Stomach (tissue), 9 donors: Measurements from ENCODE around the gene SOWAHA. TPM values are rescaled to one million over a fixed set of nuclear protein-coding genes. Genes with fewer than 3 reads are reported as not detected.

Source experiments
- DNase-seq, 2 donors: peaks; one replicate each; pipeline versions ENCODE4 v3.0.0 to v3.0.0-alpha.2; 2013 to 2019
- H3K27ac ChIP-seq, 5 donors: fragments of 200-600 bp in 4 of 5; sonication (generic) in 4 of 5; one replicate each; pipeline ENCODE4 v1.5.1; 2013 to 2019; ENCODE audit warnings: mild to moderate bottlenecking in 1 of 5, moderate library complexity in 1 of 5
- H3K27me3 ChIP-seq, 3 donors: fragments of 200-600 bp; sonication (generic); one replicate each; pipeline ENCODE4 v1.5.1; 2017 to 2019; ENCODE audit warnings: mixed run types in 1 of 3
- H3K36me3 ChIP-seq, 4 donors: fragments of 200-600 bp; sonication (generic); 1 replicate in 3 of 4; 2 replicates in 1 of 4; pipeline ENCODE4 v1.5.1; 2016 to 2019
- H3K4me1 ChIP-seq, 4 donors: fragments of 200-600 bp; sonication (generic); one replicate each; pipeline ENCODE4 v1.5.1; 2016 to 2019
- H3K4me3 ChIP-seq, 4 donors: fragments of 200-600 bp; sonication (generic) in 3 of 4; one replicate each; pipeline ENCODE4 v1.5.1; 2016 to 2019; ENCODE audit warnings: mild to moderate bottlenecking in 1 of 4
- H3K9me3 ChIP-seq, 4 donors: fragments of 200-600 bp; sonication (generic); one replicate each; pipeline ENCODE4 v1.5.1; 2016 to 2019
- EP300 ChIP-seq: sonication (generic); formaldehyde crosslinking; IDR thresholded peaks from one replicate; pipeline ENCODE4 v1.6.1; 2017; ENCODE audit warnings: antibody characterized with exemption
- POLR2A ChIP-seq, 4 donors: fragments of 450-650 bp; IDR thresholded peaks; one replicate each; pipeline ENCODE4 v1.6.1; 2016; ENCODE audit warnings: antibody characterized with exemption in 4 of 4, control low read depth in 2 of 4, mild to moderate bottlenecking in 1 of 4, moderate library complexity in 1 of 4
- POLR2AphosphoS5 ChIP-seq, 3 donors: sonication (generic); formaldehyde crosslinking; IDR thresholded peaks; one replicate each; pipeline ENCODE4 v1.6.1; 2016; ENCODE audit warnings: antibody characterized with exemption in 3 of 3
- WGBS, 5 donors: extraction: QIAGEN DNeasy Blood & Tissue Kit in 3 of 5; methylation state at CpG; one replicate each; pipeline versions ENCODE4 v1.1.5 to v1.1.7; 2013 to 2018; 5-methylcytosine and 5-hydroxymethylcytosine counted together
- intact Hi-C: fragments of 100-400 bp; cut with DNase I; formaldehyde crosslinking; loops from one replicate; pipeline ENCODE4 v1.15.1; 2023; ENCODE audit warnings: low total_unique reads
- polyA plus RNA-seq, 3 donors: library from polyadenylated mRNA; stranded (reverse); fragments of 200-250 nt; gene quantifications; one replicate each; pipeline ENCODE4 v1.2.3, GENCODE V29; 2013
- total RNA-seq, 5 donors: library from RNA; depleted of rRNA; stranded (reverse); fragments of >200 nt; gene quantifications; one replicate each; pipeline versions ENCODE4 v1.1.0 to v1.2.3, GENCODE V29; 2014 to 2016
- TF ChIP-seq, protein P1 (sequence below), 7 experiments: fragments of 450-650 bp in 4 of 7; fragments of 200-600 bp in 3 of 7; sonication (generic) in 3 of 7; IDR thresholded peaks; one replicate each; pipeline ENCODE4 v1.5.1; 2016 to 2019; ENCODE audit warnings: antibody characterized with exemption in 7 of 7, control low read depth in 2 of 7, mild to moderate bottlenecking in 1 of 7
- donor health status: healthy with polysubstance abuse.
- donor health status: Bipolar disorder and iron deficiency.
- donor health status: healthy.

SOWAHA gene
- total and polyA plus RNA-seq, 8 donors, result 2.4 to 91.8 (median 6.8) TPM; not detected in 1

DNA sequence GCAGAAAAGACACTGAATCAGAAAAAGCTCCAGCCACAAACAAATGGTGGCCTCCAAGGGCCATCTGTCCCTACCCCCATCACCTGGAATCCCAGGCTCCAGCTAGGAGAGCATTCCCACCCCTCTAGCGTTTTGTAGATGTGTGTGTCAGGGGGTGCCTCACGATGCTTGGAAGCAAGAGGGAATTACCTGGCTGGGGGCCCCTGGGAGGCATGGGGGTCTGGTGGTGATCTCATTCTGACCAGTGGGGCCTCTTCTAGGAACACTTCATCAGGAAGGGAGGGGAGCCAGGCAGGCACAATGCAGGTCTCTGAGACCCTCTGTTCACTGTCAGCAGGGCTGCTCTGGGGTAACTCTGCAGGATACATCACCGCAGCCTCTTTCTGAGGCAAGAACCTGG is 11.3 kb downstream of the SOWAHA start:
- Histone ChIP-seq H3K4me1 (peaks cover 21 to 61% (median 32%) of the 10 kb centered on the region in 4 donors), H3K27ac (no peak overlapping the region), H3K9me3 (no peaks in the 10 kb centered on the region), H3K27me3 (peaks cover 0 to 72% (median 5%) of the 10 kb centered on the region in 3 donors), H3K36me3 (peaks cover 0 to 34% (median 27%) of the 10 kb centered on the region in 4 donors), H3K4me3 (no peak overlapping the region)
- TF ChIP-seq, protein P1, sequence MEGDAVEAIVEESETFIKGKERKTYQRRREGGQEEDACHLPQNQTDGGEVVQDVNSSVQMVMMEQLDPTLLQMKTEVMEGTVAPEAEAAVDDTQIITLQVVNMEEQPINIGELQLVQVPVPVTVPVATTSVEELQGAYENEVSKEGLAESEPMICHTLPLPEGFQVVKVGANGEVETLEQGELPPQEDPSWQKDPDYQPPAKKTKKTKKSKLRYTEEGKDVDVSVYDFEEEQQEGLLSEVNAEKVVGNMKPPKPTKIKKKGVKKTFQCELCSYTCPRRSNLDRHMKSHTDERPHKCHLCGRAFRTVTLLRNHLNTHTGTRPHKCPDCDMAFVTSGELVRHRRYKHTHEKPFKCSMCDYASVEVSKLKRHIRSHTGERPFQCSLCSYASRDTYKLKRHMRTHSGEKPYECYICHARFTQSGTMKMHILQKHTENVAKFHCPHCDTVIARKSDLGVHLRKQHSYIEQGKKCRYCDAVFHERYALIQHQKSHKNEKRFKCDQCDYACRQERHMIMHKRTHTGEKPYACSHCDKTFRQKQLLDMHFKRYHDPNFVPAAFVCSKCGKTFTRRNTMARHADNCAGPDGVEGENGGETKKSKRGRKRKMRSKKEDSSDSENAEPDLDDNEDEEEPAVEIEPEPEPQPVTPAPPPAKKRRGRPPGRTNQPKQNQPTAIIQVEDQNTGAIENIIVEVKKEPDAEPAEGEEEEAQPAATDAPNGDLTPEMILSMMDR (IDR thresholded peaks at IDR 0.05), result no peak
- TF ChIP-seq POLR2A (IDR thresholded peaks at IDR 0.05), result no peak
- no peak for TF ChIP-seq POLR2AphosphoS5 (IDR thresholded peaks at IDR 0.05)
- no peak for TF ChIP-seq EP300
- DNase-seq, result no peak
- intact Hi-C loops, result no loop called here
- WGBS, 5 donors, result 91 to 100% (median 97%) methylated on average over 3 of the region's 3 CpGs

DNA sequence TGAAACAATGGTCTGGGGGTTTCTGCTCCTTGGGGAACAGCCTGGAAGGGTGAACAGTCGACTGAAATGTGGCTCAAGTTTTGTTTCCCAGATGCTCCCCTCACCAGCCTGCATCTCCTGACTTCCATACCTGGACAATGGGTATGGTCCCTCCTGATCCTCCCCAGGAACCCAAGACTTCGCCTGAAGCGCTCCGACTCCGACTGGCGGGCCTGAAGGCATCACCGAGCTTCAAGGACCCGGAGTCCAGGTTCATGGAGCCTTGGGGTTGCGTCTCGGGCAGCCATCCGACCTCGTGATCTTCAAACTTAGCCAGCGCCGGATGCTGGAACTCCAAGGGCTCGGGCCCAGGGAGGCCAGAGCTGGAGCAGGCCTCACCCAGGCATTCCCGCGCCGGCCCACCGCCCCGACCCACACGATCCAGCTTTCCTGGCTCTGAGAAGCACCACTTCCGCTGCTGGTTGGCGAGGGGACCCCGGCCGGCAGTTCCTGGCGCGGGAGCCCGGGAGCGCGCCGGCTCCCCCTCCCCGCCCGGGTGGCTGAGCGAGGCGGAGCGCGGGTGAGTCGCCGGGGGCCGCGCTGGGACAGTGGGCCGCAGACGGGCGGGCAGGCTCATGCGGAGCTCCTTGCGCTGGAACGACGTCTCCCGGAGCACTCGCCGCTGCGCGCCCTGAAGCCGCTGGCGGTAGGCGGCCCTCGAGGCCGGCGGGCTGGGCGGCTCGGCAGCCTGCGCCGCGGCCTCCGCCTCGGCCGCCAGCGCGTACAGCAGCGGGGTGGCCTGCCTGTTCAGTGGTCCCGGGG is 12.1 kb downstream of the SOWAHA start:
- Histone ChIP-seq H3K9me3 (no peaks in the 10 kb centered on the region), H3K4me1 (peaks cover 17 to 58% (median 30%) of the 10 kb centered on the region in 4 donors), H3K27me3 (peaks cover 0 to 74% (median 5%) of the 10 kb centered on the region in 3 donors), H3K36me3 (peaks cover 0 to 34% (median 27%) of the 10 kb centered on the region in 4 donors), H3K27ac (no peak overlapping the region), H3K4me3 (peak overlapping the region; percentile 15 to 30 (median 28))
- 59 to 100% (median 71%) methylated on average over 13 to 71 of the region's 71 CpGs for WGBS, 5 donors
- peak in 1 of 2 donors; percentile 57 for DNase-seq
- intact Hi-C loops, result no loop called here
- TF ChIP-seq POLR2A (IDR thresholded peaks at IDR 0.05) (no peak), EP300 (no peak), POLR2AphosphoS5 (IDR thresholded peaks at IDR 0.05) (no peak)
- TF ChIP-seq, protein P1 (IDR thresholded peaks at IDR 0.05), result no peak

GRCh38 chr5:132825834-132826391 is 12.8 kb downstream of the SOWAHA start:
- peaks cover 16 to 62% (median 35%) of the 10 kb centered on the region in 4 donors for H3K4me1 ChIP-seq
- peak in 1 of 2 donors; percentile 52 for DNase-seq
- H3K36me3 ChIP-seq, result peaks cover 0 to 34% (median 27%) of the 10 kb centered on the region in 4 donors
- intact Hi-C loops, result no loop called here
- H3K4me3 ChIP-seq, result peak overlapping the region; percentile 15 to 30 (median 28)
- H3K27ac ChIP-seq, result no peak overlapping the region
- no peaks in the 10 kb centered on the region for H3K9me3 ChIP-seq
- peaks cover 0 to 81% (median 5%) of the 10 kb centered on the region in 3 donors for H3K27me3 ChIP-seq
- WGBS, 5 donors, result 66 to 80% (median 68%) methylated on average over 29 to 43 of the region's 43 CpGs
- no peak for TF ChIP-seq EP300
- TF ChIP-seq POLR2A (IDR thresholded peaks at IDR 0.05), result no peak
- TF ChIP-seq POLR2AphosphoS5 (IDR thresholded peaks at IDR 0.05), result no peak
- TF ChIP-seq, protein P1 (IDR thresholded peaks at IDR 0.05), result no peak

- intact Hi-C loops, result no loop called here
- Histone ChIP-seq H3K4me1 (peaks cover 16 to 67% (median 40%) of the 10 kb centered on the region in 4 donors), H3K9me3 (no peaks in the 10 kb centered on the region), H3K36me3 (peaks cover 0 to 34% (median 27%) of the 10 kb centered on the region in 4 donors), H3K4me3 (peak overlapping the region in 1 of 4 donors; percentile 29), H3K27ac (no peak overlapping the region), H3K27me3 (peaks cover 0 to 87% (median 5%) of the 10 kb centered on the region in 3 donors)
- DNase-seq, result no peak
- 57 to 71% (median 58%) methylated on average over 6 of the region's 6 CpGs for WGBS, 5 donors
- TF ChIP-seq POLR2AphosphoS5 (IDR thresholded peaks at IDR 0.05) (no peak), POLR2A (IDR thresholded peaks at IDR 0.05) (no peak), EP300 (no peak)
- TF ChIP-seq, protein P1 (IDR thresholded peaks at IDR 0.05), result no peak
Measured at GRCh38 chr5:132826424-132827082, 13.5 kb downstream of the SOWAHA start.
